SK-N-SH treated with all-trans-retinoic acid at 6 μM for 48 hours (cell line): Measurements from ENCODE around the gene CYP26A1.

ENCODE experiments used
- CSDC2 ChIP-seq: fragments of 250-450 bp; sonication (Bioruptor Pico); IDR thresholded peaks from 2 replicates; pipeline ENCODE4 v1.5.0; 2020; ENCODE audit warnings: mild to moderate bottlenecking, moderate library complexity
- CSRNP3 ChIP-seq: fragments of 250-450 bp; sonication (Bioruptor Pico); IDR thresholded peaks from 2 replicates; pipeline ENCODE4 v1.5.1; 2021; ENCODE audit warnings: mild to moderate bottlenecking, moderate library complexity
- PATZ1 ChIP-seq: fragments of 250-450 bp; sonication (Bioruptor Pico); IDR thresholded peaks from 2 replicates; pipeline ENCODE4 v1.8.0; 2020; ENCODE audit warnings: mild to moderate bottlenecking, moderate library complexity, borderline replicate concordance
- PPARA ChIP-seq: fragments of 250-450 bp; sonication (Bioruptor Pico); IDR thresholded peaks from 2 replicates; pipeline ENCODE4 v1.5.0; 2020; ENCODE audit warnings: mild to moderate bottlenecking, borderline replicate concordance
- ZC3H10 ChIP-seq: fragments of 250-450 bp; sonication (Bioruptor Pico); IDR thresholded peaks from 2 replicates; pipeline ENCODE4 v1.5.1; 2021; ENCODE audit warnings: mild to moderate bottlenecking, moderate library complexity
- ZFP30 ChIP-seq: fragments of 450-650 bp; formaldehyde crosslinking; IDR thresholded peaks from 2 replicates; pipeline ENCODE4 v1.5.0; 2022; ENCODE audit warnings: mild to moderate bottlenecking, moderate library complexity

- no peak for TF ChIP-seq ZFP30 (CRISPR knock-in tag)
- no peak for TF ChIP-seq PATZ1 (CRISPR knock-in tag)
- no peak for TF ChIP-seq PPARA (CRISPR knock-in tag)
- TF ChIP-seq CSRNP3 (CRISPR knock-in tag), result no peak
- no peak for TF ChIP-seq CSDC2
- no peak for TF ChIP-seq ZC3H10 (CRISPR knock-in tag)
These were observed 11.8 kb upstream of the CYP26A1 start for GRCh38 chr10:93061594-93062513.
